Mesenchymal stem cell (in vitro differentiated cells and primary cell): ENCODE data around the gene FCN3.

ENCODE experiments used
- DNase-seq: peaks from one replicate; pipeline ENCODE4 v3.0.0-alpha.2; 2013
- H2AFZ ChIP-seq: one replicate; pipeline ENCODE4 v1.6.1; 2013; ENCODE audit warnings: low read depth, mild to moderate bottlenecking, control low read depth, inconsistent platforms, low read length, moderate library complexity
- H2AK5ac ChIP-seq: 2 replicates; pipeline ENCODE4 v1.6.1; 2013; ENCODE audit warnings: low read length, moderate library complexity, mild to moderate bottlenecking, inconsistent platforms; ENCODE audit not compliant: severe bottlenecking
- H2BK120ac ChIP-seq: one replicate; pipeline ENCODE4 v1.6.1; 2013; ENCODE audit warnings: low read depth, mild to moderate bottlenecking, inconsistent platforms, low read length, moderate library complexity
- H2BK12ac ChIP-seq, 2 experiments: one replicate each; pipeline ENCODE4 v1.6.1; 2013; ENCODE audit warnings: inconsistent platforms in 2 of 2, low read length in 2 of 2, mild to moderate bottlenecking in 2 of 2, moderate library complexity in 2 of 2, control low read depth in 1 of 2
- H2BK15ac ChIP-seq: one replicate; pipeline ENCODE4 v1.6.1; 2013; ENCODE audit warnings: mild to moderate bottlenecking, low read depth, inconsistent platforms; ENCODE audit not compliant: poor library complexity, severe bottlenecking
- H2BK5ac ChIP-seq: 2 replicates; pipeline ENCODE4 v1.6.1; 2013; ENCODE audit warnings: low read depth, mild to moderate bottlenecking, low read length, control low read depth, inconsistent platforms; ENCODE audit not compliant: poor library complexity, severe bottlenecking
- H3K14ac ChIP-seq, 2 experiments: one replicate each; pipeline ENCODE4 v1.6.1; 2013; ENCODE audit warnings: inconsistent platforms in 2 of 2, low read length in 2 of 2, control low read depth in 1 of 2, mild to moderate bottlenecking in 1 of 2, moderate library complexity in 1 of 2
- H3K18ac ChIP-seq, 2 experiments: one replicate each; pipeline ENCODE4 v1.6.1; 2013; ENCODE audit warnings: inconsistent platforms in 2 of 2, low read length in 2 of 2, control low read depth in 1 of 2, low read depth in 1 of 2, mild to moderate bottlenecking in 1 of 2
- H3K23ac ChIP-seq, 2 experiments: one replicate each; pipeline ENCODE4 v1.6.1; 2013; ENCODE audit warnings: inconsistent platforms in 2 of 2, low read length in 2 of 2, mild to moderate bottlenecking in 2 of 2, moderate library complexity in 2 of 2, control low read depth in 1 of 2
- H3K27ac ChIP-seq: 2 replicates; pipeline ENCODE4 v1.5.1; 2013; ENCODE audit warnings: mild to moderate bottlenecking, moderate library complexity, low read length, control low read depth, inconsistent platforms; ENCODE audit not compliant: poor library complexity, severe bottlenecking
- H3K27me3 ChIP-seq, 2 experiments: 2 replicates each; pipeline versions ENCODE4 v1.6.1 to v1.7.0; 2013; ENCODE audit warnings: low read length in 2 of 2, mild to moderate bottlenecking in 2 of 2, moderate library complexity in 2 of 2, control low read depth in 1 of 2, inconsistent platforms in 1 of 2; ENCODE audit not compliant: control insufficient read depth in 1 of 2, insufficient read depth in 1 of 2
- H3K36me3 ChIP-seq, 2 experiments: 2 replicates each; pipeline versions ENCODE4 v1.6.1 to v1.7.0; 2013; ENCODE audit warnings: low read length in 2 of 2, control low read depth in 1 of 2, inconsistent platforms in 1 of 2, low read depth in 1 of 2, mild to moderate bottlenecking in 1 of 2; ENCODE audit not compliant: insufficient read depth in 2 of 2, control insufficient read depth in 1 of 2
- H3K4ac ChIP-seq, 2 experiments: one replicate each; pipeline ENCODE4 v1.6.1; 2013; ENCODE audit warnings: inconsistent platforms in 2 of 2, low read length in 2 of 2, mild to moderate bottlenecking in 2 of 2, moderate library complexity in 2 of 2, control low read depth in 1 of 2, low read depth in 1 of 2
- H3K4me1 ChIP-seq: 2 replicates; pipeline ENCODE4 v1.6.1; 2013; ENCODE audit warnings: low read depth, low read length, control low read depth; ENCODE audit not compliant: control insufficient read depth, insufficient read depth
- H3K4me2 ChIP-seq: 2 replicates; pipeline ENCODE4 v1.6.1; 2013; ENCODE audit warnings: low read length, mild to moderate bottlenecking, inconsistent platforms; ENCODE audit not compliant: poor library complexity, severe bottlenecking
- H3K4me3 ChIP-seq, 2 experiments: 2 replicates each; pipeline versions ENCODE4 v1.5.1 to v1.7.0; 2013; ENCODE audit warnings: low read length in 2 of 2, mild to moderate bottlenecking in 2 of 2, control low read depth in 1 of 2, low read depth in 1 of 2; ENCODE audit not compliant: insufficient read depth in 1 of 2
- H3K79me1 ChIP-seq: replicated peaks from 2 replicates; pipeline ENCODE4 v1.6.1; 2013; ENCODE audit warnings: mild to moderate bottlenecking, control low read depth, low read length, inconsistent platforms; ENCODE audit not compliant: poor library complexity, severe bottlenecking
- H3K9ac ChIP-seq: 2 replicates; pipeline ENCODE4 v1.7.0; 2013; ENCODE audit warnings: mild to moderate bottlenecking, low read length, moderate library complexity
- H3K9me3 ChIP-seq: 2 replicates; pipeline ENCODE4 v1.7.0; 2013; ENCODE audit warnings: mild to moderate bottlenecking, low read length; ENCODE audit not compliant: control insufficient read depth
- H4K8ac ChIP-seq: one replicate; pipeline ENCODE4 v1.6.1; 2013; ENCODE audit warnings: inconsistent platforms, mild to moderate bottlenecking, low read length, moderate library complexity
- H4K91ac ChIP-seq: one replicate; pipeline ENCODE4 v1.6.1; 2013; ENCODE audit warnings: mild to moderate bottlenecking, low read length, inconsistent platforms
- WGBS: methylation state at CpG from one replicate; pipeline ENCODE4 v1.1.7; 2013; ENCODE audit warnings: mixed read lengths; 5-methylcytosine and 5-hydroxymethylcytosine counted together

FCN3 gene

DNA sequence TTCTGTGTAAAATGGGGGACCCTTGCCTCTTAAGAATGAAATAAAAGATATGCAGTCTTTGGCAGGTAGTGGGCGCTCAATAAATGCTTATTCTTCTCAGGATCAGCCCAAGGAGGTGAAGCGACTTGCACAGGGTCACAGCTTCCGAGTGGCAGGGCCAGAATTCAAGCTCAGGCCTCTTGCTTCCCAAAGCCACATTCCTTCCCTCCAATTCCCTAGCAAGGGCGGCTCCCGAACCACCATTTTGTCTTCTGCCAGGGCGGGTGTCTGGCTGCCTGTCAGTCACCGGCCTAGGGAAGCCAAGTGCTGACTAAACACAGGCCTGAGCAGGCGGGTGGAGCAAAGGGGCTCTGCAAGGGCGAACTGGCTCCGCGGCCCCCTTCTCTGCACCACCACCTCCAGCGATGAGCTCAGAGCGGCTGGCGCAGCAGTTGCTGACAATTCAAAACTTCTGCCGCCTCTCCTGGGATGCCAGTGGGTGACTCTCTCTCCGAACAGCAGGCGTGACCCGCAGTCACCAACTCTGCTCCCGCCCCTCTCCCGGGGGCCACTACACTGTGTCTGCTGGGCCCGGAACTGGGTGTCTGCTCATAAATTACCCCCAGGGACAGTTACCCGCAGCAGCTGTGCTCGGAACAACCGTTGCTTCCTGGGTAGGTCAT lies 28.6 kb upstream of the FCN3 start:
- H3K4me3 ChIP-seq: peak overlapping the region in 1 of 2 experiments; percentile 36
- no peak overlapping the region for H3K4me2 ChIP-seq
- peak overlapping the region; percentile 63 for H2BK5ac ChIP-seq
- peak overlapping the region; percentile 72 for H2AK5ac ChIP-seq
- WGBS: 35% methylated on average over 24 of the region's 24 CpGs
- no peaks in the 10 kb centered on the region for H3K9me3 ChIP-seq
- H3K23ac ChIP-seq: no peak overlapping the region
- H3K36me3 ChIP-seq: peaks cover 26 to 29% of the 10 kb centered on the region in 2 experiments
- peaks cover 9% of the 10 kb centered on the region for H3K79me1 ChIP-seq
- peak; percentile 67 for DNase-seq
- peak overlapping the region; percentile 69 for H3K27ac ChIP-seq
- H3K4me1 ChIP-seq: peaks cover 51% of the 10 kb centered on the region
- no peak overlapping the region for H4K8ac ChIP-seq
- H3K18ac ChIP-seq: peak overlapping the region; percentile 2 to 61
- peak overlapping the region in 1 of 2 experiments; percentile 67 for H2BK12ac ChIP-seq
- no peak overlapping the region for H2BK15ac ChIP-seq
- H3K27me3 ChIP-seq: peaks cover 0 to 3% of the 10 kb centered on the region in 2 experiments
- H2BK120ac ChIP-seq: no peak overlapping the region
- H2AFZ ChIP-seq: no peak overlapping the region
- peak overlapping the region; percentile 67 for H3K9ac ChIP-seq
- no peak overlapping the region for H3K14ac ChIP-seq
- peak overlapping the region; percentile 67 for H4K91ac ChIP-seq
- peak overlapping the region in 1 of 2 experiments; percentile 60 for H3K4ac ChIP-seq

DNA sequence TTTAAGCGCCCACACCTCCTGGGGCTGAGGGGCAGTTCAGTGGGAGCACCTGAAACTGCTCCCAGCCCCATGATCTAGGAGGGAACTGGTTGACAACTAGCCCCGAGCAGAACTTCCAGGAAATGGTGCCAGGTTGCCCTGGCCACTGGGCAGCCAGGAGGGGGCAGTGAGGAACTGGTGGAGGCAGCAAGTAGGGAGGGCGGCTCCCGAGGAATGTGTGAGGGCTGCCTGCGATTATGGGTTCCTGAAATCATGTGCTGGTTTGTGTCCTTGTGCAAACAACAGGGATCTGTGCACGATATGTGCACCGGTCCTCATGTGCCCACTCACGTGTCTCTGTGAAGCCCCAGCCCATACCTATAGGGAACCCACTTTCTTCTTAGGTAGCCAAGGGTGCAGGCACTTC lies 27.7 kb upstream of the FCN3 start:
- Histone ChIP-seq H3K9ac (peak overlapping the region; percentile 67), H4K8ac (peak overlapping the region; percentile 70), H3K36me3 (peaks cover 19 to 20% of the 10 kb centered on the region in 2 experiments), H3K4ac (no peak overlapping the region), H3K14ac (no peak overlapping the region), H2BK120ac (no peak overlapping the region), H2AFZ (no peak overlapping the region), H2BK15ac (no peak overlapping the region), H2BK12ac (peak overlapping the region; percentile 8 to 23), H2AK5ac (peak overlapping the region; percentile 72), H3K18ac (peak overlapping the region; percentile 16 to 71), H4K91ac (peak overlapping the region; percentile 4), H2BK5ac (no peak overlapping the region), H3K23ac (no peak overlapping the region), H3K4me3 (no peak overlapping the region), H3K27ac (peak overlapping the region; percentile 69), H3K27me3 (peaks cover 0 to 3% of the 10 kb centered on the region in 2 experiments), H3K4me1 (peaks cover 51% of the 10 kb centered on the region), H3K9me3 (no peaks in the 10 kb centered on the region), H3K79me1 (peaks cover 4% of the 10 kb centered on the region), H3K4me2 (no peak overlapping the region)
- DNase-seq: peak; percentile 55
- 83% methylated on average over 8 of the region's 8 CpGs for WGBS

DNA sequence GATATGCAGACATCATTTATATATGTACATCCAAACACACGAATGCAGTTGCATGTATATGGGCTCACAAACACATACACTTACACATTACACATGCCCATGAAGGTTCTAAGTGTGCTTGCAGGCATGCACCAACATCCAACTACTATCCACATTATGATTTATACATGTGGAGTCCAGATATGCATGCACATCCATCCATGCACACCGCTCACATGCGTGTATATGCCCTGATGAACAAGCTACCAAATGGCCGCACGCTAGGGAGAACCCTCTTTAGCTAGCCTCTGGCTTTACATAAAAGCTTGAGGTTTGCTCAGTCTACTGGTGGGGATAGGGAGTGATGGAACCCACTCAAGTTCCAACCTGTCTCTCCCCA lies 26.3 kb upstream of the FCN3 start:
- peaks cover 4% of the 10 kb centered on the region for H3K79me1 ChIP-seq
- H3K27ac ChIP-seq: no peak overlapping the region
- H3K36me3 ChIP-seq: peaks cover 7 to 9% of the 10 kb centered on the region in 2 experiments
- WGBS: 96% methylated on average over 5 of the region's 5 CpGs
- no peaks in the 10 kb centered on the region for H3K9me3 ChIP-seq
- no peak overlapping the region for H3K4me2 ChIP-seq
- H2BK120ac ChIP-seq: no peak overlapping the region
- H3K9ac ChIP-seq: peak overlapping the region; percentile 17
- H4K8ac ChIP-seq: no peak overlapping the region
- no peak overlapping the region for H3K14ac ChIP-seq
- H2AFZ ChIP-seq: no peak overlapping the region
- no peak overlapping the region for H2AK5ac ChIP-seq
- H3K4ac ChIP-seq: no peak overlapping the region
- H2BK12ac ChIP-seq: no peak overlapping the region
- no peak overlapping the region for H2BK15ac ChIP-seq
- peaks cover 0 to 3% of the 10 kb centered on the region in 2 experiments for H3K27me3 ChIP-seq
- H4K91ac ChIP-seq: no peak overlapping the region
- DNase-seq: no peak
- H2BK5ac ChIP-seq: no peak overlapping the region
- no peak overlapping the region for H3K18ac ChIP-seq
- peaks cover 46% of the 10 kb centered on the region for H3K4me1 ChIP-seq
- no peak overlapping the region for H3K23ac ChIP-seq
- H3K4me3 ChIP-seq: no peak overlapping the region

DNA sequence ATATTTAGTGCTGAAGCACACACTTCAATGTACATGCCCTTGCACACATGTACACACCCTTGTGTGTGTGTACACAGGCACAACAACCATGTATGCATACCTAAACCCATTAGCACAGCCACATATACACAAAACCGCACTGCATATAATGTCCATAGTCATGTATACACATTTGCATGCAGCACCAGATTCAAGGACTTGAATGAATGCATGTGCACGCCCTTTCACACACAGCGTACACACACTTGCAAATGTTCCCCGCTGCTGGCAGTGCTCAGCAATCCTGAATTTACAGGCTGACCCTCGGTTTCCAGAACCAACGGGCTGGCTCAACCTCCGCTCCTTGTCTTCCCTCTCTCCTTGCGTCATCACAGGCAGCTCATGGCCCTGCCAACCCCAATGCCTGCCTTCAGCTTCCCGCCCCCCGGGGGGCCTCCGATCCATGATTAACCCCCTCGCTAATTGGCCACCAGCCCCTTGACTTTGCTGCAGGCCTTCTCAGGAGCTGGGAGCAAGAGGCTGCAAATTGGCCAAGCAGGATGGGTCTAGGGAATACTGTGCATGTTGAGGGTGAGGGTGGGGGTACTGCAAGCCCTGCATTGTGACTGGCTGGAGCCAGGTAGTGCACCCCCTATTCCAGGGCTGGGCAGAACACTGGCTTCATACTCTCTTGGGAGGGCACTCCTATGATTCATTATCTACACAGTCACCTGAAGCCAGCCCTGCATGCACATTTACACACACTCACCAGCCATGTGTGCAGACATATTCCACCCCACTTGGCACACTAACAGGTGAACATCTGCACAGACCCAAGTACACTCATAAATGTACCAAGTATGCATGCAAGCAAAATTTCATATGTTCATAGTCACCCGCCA lies 25.7 kb upstream of the FCN3 start:
- Histone ChIP-seq H3K36me3 (peaks cover 7 to 9% of the 10 kb centered on the region in 2 experiments), H3K4me2 (no peak overlapping the region), H2BK15ac (no peak overlapping the region), H4K8ac (no peak overlapping the region), H3K9ac (no peak overlapping the region), H3K79me1 (peaks cover 4% of the 10 kb centered on the region), H3K4ac (no peak overlapping the region), H3K23ac (peak overlapping the region in 1 of 2 experiments; percentile 10), H2BK120ac (no peak overlapping the region), H3K4me1 (peaks cover 47% of the 10 kb centered on the region), H3K4me3 (no peak overlapping the region), H2BK5ac (no peak overlapping the region), H3K9me3 (no peaks in the 10 kb centered on the region), H2AFZ (no peak overlapping the region), H3K18ac (peak overlapping the region in 1 of 2 experiments; percentile 46), H4K91ac (no peak overlapping the region), H2AK5ac (no peak overlapping the region), H3K14ac (no peak overlapping the region), H3K27me3 (peaks cover 0 to 3% of the 10 kb centered on the region in 2 experiments), H3K27ac (no peak overlapping the region), H2BK12ac (no peak overlapping the region)
- 89% methylated on average over 13 of the region's 13 CpGs for WGBS
- no peak for DNase-seq
